Measurements from ENCODE around the gene NUDT8. TPM values are rescaled to one million over a fixed set of nuclear protein-coding genes. Genes with fewer than 3 reads are reported as not detected.

The NUDT8 gene
- total and polyA plus RNA-seq, 9 of the 15 experiments (the other 6 are each of a cell fraction or from before 2014, with no cell fraction given): 0.23 to 27.8 (median 5.0) TPM

- TF ChIP-seq ATF2 (CRISPR knock-in tag; IDR thresholded peaks at IDR 0.05) (no peak), NR2C2 (CRISPR knock-in tag; IDR thresholded peaks at IDR 0.05) (no peak), NR2C2 (tag; IDR thresholded peaks at IDR 0.05) (no peak), ZKSCAN1 (IDR thresholded peaks at IDR 0.05; ENCODE audit: low read depth, low read length) (peak; percentile 39; the same call in 1 of the 2 replicates), E2F1 (CRISPR knock-in tag; IDR thresholded peaks at IDR 0.05) (peak; percentile 66; the same call in 1 of the 2 replicates), ZNF324 (CRISPR knock-in tag; IDR thresholded peaks at IDR 0.05) (no peak), U2AF2 (optimal IDR thresholded peaks at IDR 0.05; ENCODE audit: low read depth, low read length) (no peak), DMBX1 (CRISPR knock-in tag; IDR thresholded peaks at IDR 0.05; ENCODE audit: borderline replicate concordance) (no peak), ZKSCAN8 (CRISPR knock-in tag; IDR thresholded peaks at IDR 0.05) (no peak), ZNF395 (CRISPR knock-in tag; IDR thresholded peaks at IDR 0.05) (peak; percentile 83), SRSF9 (IDR thresholded peaks at IDR 0.05; ENCODE audit: borderline replicate concordance, low read depth, low read length) (no peak), SAFB2 (IDR thresholded peaks at IDR 0.05; ENCODE audit: borderline replicate concordance, low read depth, low read length, severe bottlenecking) (no peak), SREBF1 (IDR thresholded peaks at IDR 0.05; ENCODE audit: borderline replicate concordance, low read depth, low read length) (no peak), ZNF311 (CRISPR knock-in tag; IDR thresholded peaks at IDR 0.05) (no peak), CBFB (CRISPR knock-in tag; IDR thresholded peaks at IDR 0.05) (no peak), EP300 (IDR thresholded peaks at IDR 0.05; ENCODE audit: low read length) (no peak), MAX (CRISPR knock-in tag; IDR thresholded peaks at IDR 0.05) (peak; percentile 43), RNF219 (CRISPR knock-in tag; IDR thresholded peaks at IDR 0.05) (no peak), KLF16 (IDR thresholded peaks at IDR 0.05) (0 out of 2 replicates have a peak, but pooled peaks have one; percentile 21), PML (IDR thresholded peaks at IDR 0.05; ENCODE audit: low read length) (peak; percentile 66; the same call in 1 of the 2 replicates), RBM14 (IDR thresholded peaks at IDR 0.05; ENCODE audit: borderline replicate concordance, insufficient read depth, low read depth, low read length) (no peak)
These were observed 46.2 kb downstream of the NUDT8 start, which contains the start of gene GSTP1 (continued) for GRCh38 chr11:67583247-67584204.

Data from K562 (cell line).